Chondrocyte (in vitro differentiated cells): Measurements from ENCODE around the gene ARL2. TPM values are rescaled to one million over a fixed set of nuclear protein-coding genes. Genes with fewer than 3 reads are reported as not detected.

ENCODE experiments used
- DNase-seq: peaks from one replicate; pipeline ENCODE4 v3.0.0; 2021; ENCODE audit warnings: mixed read lengths, low spot score
- H3K27ac Mint-ChIP-seq: one replicate; pipeline ENCODE4 v1.8.0; 2021; ENCODE audit warnings: mild to moderate bottlenecking, moderate library complexity, mixed read lengths; ENCODE audit not compliant: unreplicated experiment
- H3K27me3 Mint-ChIP-seq: 2 replicates; pipeline ENCODE4 v1.8.0; 2021; ENCODE audit warnings: low read depth, mixed read lengths
- H3K36me3 Mint-ChIP-seq: 2 replicates; pipeline ENCODE4 v1.8.0; 2021; ENCODE audit warnings: low read depth, mixed read lengths
- H3K4me1 Mint-ChIP-seq: 2 replicates; pipeline ENCODE4 v1.8.0; 2021; ENCODE audit warnings: low read depth, mild to moderate bottlenecking, mixed read lengths
- H3K4me3 Mint-ChIP-seq: one replicate; pipeline ENCODE4 v1.8.0; 2021; ENCODE audit warnings: mild to moderate bottlenecking, moderate library complexity, mixed read lengths; ENCODE audit not compliant: unreplicated experiment
- H3K9me3 Mint-ChIP-seq: 2 replicates; pipeline ENCODE4 v1.8.0; 2021; ENCODE audit warnings: low read depth, mixed read lengths
- CTCF ChIP-seq: fragments of 200-600 bp; sonication (generic); IDR thresholded peaks from 2 replicates; pipeline ENCODE4 v1.5.0; 2021; ENCODE audit warnings: antibody characterized with exemption, mild to moderate bottlenecking, moderate library complexity
- total RNA-seq: library from RNA; stranded (reverse); gene quantifications from 3 replicates; pipeline ENCODE4 v1.2.1, GENCODE V29; 2021

The ARL2 gene
- total RNA-seq, 1 donor from 2014 or later: 85.5 TPM

GRCh38 chr11:65047581-65048422 is 33.8 kb downstream of the ARL2 start:
- Mint-ChIP-seq H3K27me3 (no peaks in the 10 kb centered on the region), H3K4me3 (no peak overlapping the region), H3K36me3 (peaks cover 3% of the 10 kb centered on the region), H3K27ac (no peak overlapping the region), H3K4me1 (peaks cover 2% of the 10 kb centered on the region), H3K9me3 (no peaks in the 10 kb centered on the region)
- no peak for DNase-seq
- TF ChIP-seq CTCF: no peak

GRCh38 chr11:65051398-65051858 is 37.5 kb downstream of the ARL2 start:
- no peak for TF ChIP-seq CTCF
- H3K27ac Mint-ChIP-seq: no peak overlapping the region
- H3K4me3 Mint-ChIP-seq: no peak overlapping the region
- H3K27me3 Mint-ChIP-seq: peaks cover 12% of the 10 kb centered on the region
- no peaks in the 10 kb centered on the region for H3K4me1 Mint-ChIP-seq
- no peak for DNase-seq
- no peaks in the 10 kb centered on the region for H3K36me3 Mint-ChIP-seq
- no peaks in the 10 kb centered on the region for H3K9me3 Mint-ChIP-seq

- H3K36me3 Mint-ChIP-seq: no peaks in the 10 kb centered on the region
- H3K27ac Mint-ChIP-seq: no peak overlapping the region
- no peaks in the 10 kb centered on the region for H3K9me3 Mint-ChIP-seq
- peaks cover 12% of the 10 kb centered on the region for H3K27me3 Mint-ChIP-seq
- H3K4me3 Mint-ChIP-seq: no peak overlapping the region
- H3K4me1 Mint-ChIP-seq: no peaks in the 10 kb centered on the region
- TF ChIP-seq CTCF: no peak
- no peak for DNase-seq
Measured at GRCh38 chr11:65053827-65054508, 40.0 kb downstream of the ARL2 start.

GRCh38 chr11:65055538-65055937 is 41.6 kb downstream of the ARL2 start:
- DNase-seq: no peak
- peaks cover 12% of the 10 kb centered on the region for H3K27me3 Mint-ChIP-seq
- no peak overlapping the region for H3K4me3 Mint-ChIP-seq
- no peaks in the 10 kb centered on the region for H3K9me3 Mint-ChIP-seq
- TF ChIP-seq CTCF: no peak
- no peaks in the 10 kb centered on the region for H3K36me3 Mint-ChIP-seq
- no peaks in the 10 kb centered on the region for H3K4me1 Mint-ChIP-seq
- no peak overlapping the region for H3K27ac Mint-ChIP-seq

GRCh38 chr11:65056999-65057398 is 43.0 kb downstream of the ARL2 start:
- H3K4me1 Mint-ChIP-seq: no peaks in the 10 kb centered on the region
- no peak overlapping the region for H3K4me3 Mint-ChIP-seq
- H3K9me3 Mint-ChIP-seq: no peaks in the 10 kb centered on the region
- DNase-seq: no peak
- H3K27me3 Mint-ChIP-seq: peaks cover 12% of the 10 kb centered on the region
- H3K36me3 Mint-ChIP-seq: no peaks in the 10 kb centered on the region
- no peak overlapping the region for H3K27ac Mint-ChIP-seq
- TF ChIP-seq CTCF: no peak
